Parietal lobe (tissue), 2 donors: ENCODE measurements around the gene CECR2. TPM values are rescaled to one million over a fixed set of nuclear protein-coding genes. Genes with fewer than 3 reads are reported as not detected.

Experiments used
- small RNA-seq: library from RNA; depleted of rRNA; stranded (forward); fragments of <200 nt; gene quantifications from one replicate; pipeline ENCODE3, GENCODE V24; 2014; ENCODE audit warnings: low replicate concordance
- total RNA-seq: library from RNA; depleted of rRNA; stranded (reverse); fragments of >200 nt; gene quantifications from one replicate; pipeline ENCODE4 v1.2.3, GENCODE V29; 2014

The CECR2 gene
- 13.5 TPM for total RNA-seq

GRCh38 chr22:17369439-17370025, at the start of gene CECR2:
Gene CECR2, plus strand, starts transcription at chr22:17369460. Its CDS starts 324 bp downstream, at chr22:17369784.

GRCh38 chr22:17562906-17563870, 193.9 kb downstream of the CECR2 start, which contains the start of gene SLC25A18:
Gene SLC25A18, plus strand, starts transcription at chr22:17563498. Its CDS starts 16,447 bp downstream, at chr22:17579945.

Small RNA genes lying within 50 kb of the gene (small RNA-seq; reads per million reads assigned to genes)
- gene CECR9 (not detected), gene RN7SL843P (not detected)

Other genes with a start within 250 kb of the CECR2 start
- 16.6 TPM for gene TMEM121B, start 248.1 kb upstream of the CECR2 start, total RNA-seq
- 31.6 TPM for gene HDHD5, start 210.2 kb upstream of the CECR2 start, total RNA-seq
- gene ADA2, start 150.0 kb upstream of the CECR2 start, total RNA-seq, result 11.0 TPM
- 5.0 TPM for gene SLC25A18, start 194.0 kb downstream of the CECR2 start, total RNA-seq